GM21367 (cell line): ENCODE results near the gene NFRKB.
"Not testable (repeated sequence)": the region's sequence is repeated elsewhere in the genome, so short reads cannot be mapped to it uniquely, and the experiment has no call there.

ENCODE experiments used
- ATAC-seq: cut with Tn5 transposase; IDR thresholded peaks from one replicate; pipeline ENCODE4 v1.9.1; 2021; ENCODE audit not compliant: unreplicated experiment

The NFRKB gene

GRCh38 chr11:129894278-129895125, 876 bp downstream of the NFRKB start:
- ATAC-seq = no peak

- no peak for ATAC-seq
Measured at GRCh38 chr11:129888451-129888850, 6.9 kb downstream of the NFRKB start.

GRCh38 chr11:129885381-129885780, 10.0 kb downstream of the NFRKB start:
- ATAC-seq = no peak

- no peak for ATAC-seq
Measured at GRCh38 chr11:129884581-129884980, 10.8 kb downstream of the NFRKB start.

GRCh38 chr11:129881570-129882170, 13.7 kb downstream of the NFRKB start:
- ATAC-seq = peak; percentile 65

- ATAC-seq = no peak
Measured at GRCh38 chr11:129880311-129880710, 15.1 kb downstream of the NFRKB start.

GRCh38 chr11:129871914-129872313, 23.5 kb downstream of the NFRKB start:
- no peak for ATAC-seq

- not testable (repeated sequence) for ATAC-seq
Measured at GRCh38 chr11:129868626-129869025, 26.8 kb downstream of the NFRKB start.

- ATAC-seq = no peak
Measured at GRCh38 chr11:129866311-129866710, 29.1 kb downstream of the NFRKB start.

GRCh38 chr11:129865701-129866100, 29.7 kb downstream of the NFRKB start:
- no peak for ATAC-seq

- ATAC-seq = no peak
Measured at GRCh38 chr11:129864811-129865210, 30.6 kb downstream of the NFRKB start.

GRCh38 chr11:129861702-129862522, 33.5 kb downstream of the NFRKB start:
- ATAC-seq = no peak

GRCh38 chr11:129856036-129856435, 39.3 kb downstream of the NFRKB start:
- no peak for ATAC-seq

GRCh38 chr11:129855086-129855485, 40.3 kb downstream of the NFRKB start:
- no peak for ATAC-seq

- ATAC-seq = no peak
Measured at GRCh38 chr11:129854232-129854805, 41.1 kb downstream of the NFRKB start.

GRCh38 chr11:129853518-129854231, 41.7 kb downstream of the NFRKB start:
- no peak for ATAC-seq

- no peak for ATAC-seq
Measured at GRCh38 chr11:129852125-129852740, 43.1 kb downstream of the NFRKB start.

- no peak for ATAC-seq
Measured at GRCh38 chr11:129849447-129850130, 45.8 kb downstream of the NFRKB start.

- not testable (repeated sequence) for ATAC-seq
Measured at GRCh38 chr11:129847361-129847760, 48.0 kb downstream of the NFRKB start.
